Endothelial cell of umbilical vein (primary cell): ENCODE data around the gene SH3PXD2A. TPM values are rescaled to one million over a fixed set of nuclear protein-coding genes. Genes with fewer than 3 reads are reported as not detected.

Source experiments
- BruUV-seq: library from RNA; stranded (reverse); fragments of 400-500 nt; replicated peaks from 2 replicates; lab custom pipeline; 2021; lab: Mats Ljungman, UMichigan
- CTCF ChIA-PET: fragments of 300-600, 350-600 bp; sonication (Branson Sonifier 250); formaldehyde crosslinking; loops from one replicate; lab custom pipeline; 2021; ENCODE audit warnings: antibody characterized with exemption, inconsistent platforms; lab: Charles Lee
- POLR2A ChIA-PET: fragments of 300-600, 350-600 bp; sonication (Branson Sonifier 250); formaldehyde crosslinking; loops from one replicate; lab custom pipeline; 2021; ENCODE audit warnings: antibody characterized with exemption, inconsistent platforms; lab: Charles Lee
- DNase-seq: peaks from one replicate; pipeline ENCODE4 v3.0.0-alpha.2; 2011; ENCODE audit warnings: low read depth, low spot score
- FAIRE-seq: peaks from 2 replicates; lab custom pipeline; 2011; peaks lifted over from hg19 to GRCh38; lab: Jason Lieb, UNC
- H2AFZ ChIP-seq: 2 replicates; pipeline ENCODE4 v1.6.0; 2012; ENCODE audit warnings: low read depth, low read length, control low read depth, inconsistent platforms
- H3K27ac ChIP-seq: 2 replicates; pipeline ENCODE4 v1.5.1; 2011; ENCODE audit warnings: low read depth, mild to moderate bottlenecking, control low read depth, low read length, moderate library complexity; ENCODE audit not compliant: insufficient read depth
- H3K27me3 ChIP-seq, 2 experiments: 2 replicates each; pipeline versions ENCODE4 v1.6.0 to v1.6.1; 2011; ENCODE audit warnings: low read length in 2 of 2, mixed read lengths in 1 of 2; ENCODE audit not compliant: control insufficient read depth in 2 of 2, insufficient read depth in 2 of 2
- H3K36me3 ChIP-seq, 2 experiments: 2 replicates in 1 of 2; 3 replicates in 1 of 2; pipeline ENCODE4 v1.5.1; 2011; ENCODE audit warnings: low read length in 2 of 2, mild to moderate bottlenecking in 1 of 2, moderate library complexity in 1 of 2; ENCODE audit not compliant: control insufficient read depth in 2 of 2, insufficient read depth in 2 of 2; ENCODE audit errors: extremely low read depth in 1 of 2
- H3K4me1 ChIP-seq: 3 replicates; pipeline ENCODE4 v1.5.1; 2011; ENCODE audit warnings: mild to moderate bottlenecking, low read length; ENCODE audit not compliant: control insufficient read depth, insufficient read depth; ENCODE audit errors: extremely low read depth
- H3K4me2 ChIP-seq: 2 replicates; pipeline ENCODE4 v1.6.1; 2011; ENCODE audit warnings: low read length, control low read depth, mixed read lengths; ENCODE audit not compliant: insufficient read depth
- H3K4me3 ChIP-seq, 3 experiments: fragments of 200-600 bp in 1 of 3; sonication (generic), shearing (Covaris generic) in 1 of 3; replicated peaks in 1 of 3; 2 replicates each; pipeline ENCODE4 v1.5.1; 2011 to 2016; ENCODE audit warnings: control low read depth in 3 of 3, low read length in 3 of 3, mild to moderate bottlenecking in 2 of 3, inconsistent platforms in 1 of 3, low read depth in 1 of 3, moderate library complexity in 1 of 3; ENCODE audit not compliant: insufficient read depth in 1 of 3
- H3K79me2 ChIP-seq: 2 replicates; pipeline ENCODE4 v1.6.0; 2012; ENCODE audit warnings: low read length, inconsistent platforms; ENCODE audit not compliant: control insufficient read depth, insufficient read depth
- H3K9ac ChIP-seq: replicated peaks from 2 replicates; pipeline ENCODE3; 2011; ENCODE audit warnings: low read length, control low read depth; ENCODE audit not compliant: insufficient read depth; ENCODE audit errors: extremely low read depth
- H3K9me1 ChIP-seq: replicated peaks from 3 replicates; pipeline ENCODE4 v1.6.0; 2011; ENCODE audit warnings: mild to moderate bottlenecking, low read length; ENCODE audit not compliant: control insufficient read depth, insufficient read depth; ENCODE audit errors: extremely low read depth
- H3K9me3 ChIP-seq: replicated peaks from 2 replicates; pipeline ENCODE4 v1.5.1; 2012; ENCODE audit warnings: low read length, inconsistent platforms; ENCODE audit not compliant: control insufficient read depth, insufficient read depth
- H4K20me1 ChIP-seq: replicated peaks from 2 replicates; pipeline ENCODE3; 2011; ENCODE audit warnings: mild to moderate bottlenecking, low read length; ENCODE audit not compliant: control insufficient read depth, insufficient read depth; ENCODE audit errors: extremely low read depth
- EZH2 ChIP-seq: IDR thresholded peaks from 2 replicates; pipeline ENCODE4 v1.6.1; 2012; ENCODE audit warnings: borderline replicate concordance, low read depth, mild to moderate bottlenecking, moderate library complexity, low read length, inconsistent platforms; ENCODE audit not compliant: severe bottlenecking
- FOS ChIP-seq: IDR thresholded peaks from 2 replicates; pipeline ENCODE4 v1.6.1; 2011; ENCODE audit warnings: mild to moderate bottlenecking, low read length, moderate library complexity, borderline replicate concordance; ENCODE audit not compliant: insufficient read depth
- GATA2 ChIP-seq: IDR thresholded peaks from 2 replicates; pipeline ENCODE4 v1.7.0; 2011; ENCODE audit warnings: low read depth, mild to moderate bottlenecking, moderate library complexity, mixed read lengths, low read length; ENCODE audit not compliant: insufficient read length, insufficient read depth
- JUN ChIP-seq: IDR thresholded peaks from 2 replicates; pipeline ENCODE4 v1.6.1; 2011; ENCODE audit warnings: borderline replicate concordance, low read depth; ENCODE audit not compliant: insufficient read length, insufficient read depth
- MYC ChIP-seq: IDR thresholded peaks from one replicate; pipeline ENCODE4 v1.6.1; 2011; ENCODE audit warnings: mild to moderate bottlenecking, low read depth, low read length
- POLR2A ChIP-seq: IDR thresholded peaks from 2 replicates; pipeline ENCODE4 v1.6.1; 2012; ENCODE audit warnings: low read depth, mild to moderate bottlenecking, control low read depth, low read length
- POLR2AphosphoS5 ChIP-seq: IDR thresholded peaks from 2 replicates; pipeline ENCODE4 v1.6.1; 2012; ENCODE audit warnings: low read depth, mild to moderate bottlenecking, control low read depth, low read length, moderate library complexity; ENCODE audit not compliant: insufficient read depth
- dilution Hi-C: fragments of 300-500 bp; cut with MboI; formaldehyde crosslinking; loops from one replicate; pipeline ENCODE4 v1.15.0; 2019; ENCODE audit warnings: low sequenced_read_pairs; ENCODE audit not compliant: extremely low pct_ligation_motif_present
- intact Hi-C: fragments of 100-400 bp; cut with micrococcal nuclease; formaldehyde crosslinking; loops from one replicate; pipeline ENCODE4 v1.10.0; 2022
- polyA plus RNA-seq, 4 experiments: library from polyadenylated mRNA; depleted of rRNA in 3 of 4; stranded (reverse) in 3 of 4; unstranded in 1 of 4; fragments of >200 nt; gene quantifications; 2 replicates each; pipeline versions ENCODE4 v1.2.1 to v1.2.3, GENCODE V29; 2011 to 2012; ENCODE audit warnings: missing spikeins in 1 of 4
- total RNA-seq: library from RNA; stranded (reverse); gene quantifications from 2 replicates; pipeline ENCODE4 v1.2.3, GENCODE V29; 2021
- TF ChIP-seq, protein P1 (sequence below), 2 donors: IDR thresholded peaks; 1 replicate in 1 of 2; 2 replicates in 1 of 2; pipeline ENCODE4 v1.5.1; 2011; ENCODE audit warnings: low read length in 2 of 2, mild to moderate bottlenecking in 2 of 2, moderate library complexity in 2 of 2, control low read depth in 1 of 2, inconsistent platforms in 1 of 2, low read depth in 1 of 2; ENCODE audit not compliant: insufficient read depth in 1 of 2; ENCODE audit errors: extremely low read depth in 1 of 2
- TF ChIP-seq, protein P2 (sequence below): IDR thresholded peaks from 2 replicates; pipeline ENCODE4 v1.6.1; 2011; ENCODE audit not compliant: insufficient read depth, insufficient read length

SH3PXD2A gene
- total and polyA plus RNA-seq, 2 donors (not counting 3 experiments of a cell fraction or from before 2014, with no cell fraction given): 1.4 to 5.1 TPM

DNA sequence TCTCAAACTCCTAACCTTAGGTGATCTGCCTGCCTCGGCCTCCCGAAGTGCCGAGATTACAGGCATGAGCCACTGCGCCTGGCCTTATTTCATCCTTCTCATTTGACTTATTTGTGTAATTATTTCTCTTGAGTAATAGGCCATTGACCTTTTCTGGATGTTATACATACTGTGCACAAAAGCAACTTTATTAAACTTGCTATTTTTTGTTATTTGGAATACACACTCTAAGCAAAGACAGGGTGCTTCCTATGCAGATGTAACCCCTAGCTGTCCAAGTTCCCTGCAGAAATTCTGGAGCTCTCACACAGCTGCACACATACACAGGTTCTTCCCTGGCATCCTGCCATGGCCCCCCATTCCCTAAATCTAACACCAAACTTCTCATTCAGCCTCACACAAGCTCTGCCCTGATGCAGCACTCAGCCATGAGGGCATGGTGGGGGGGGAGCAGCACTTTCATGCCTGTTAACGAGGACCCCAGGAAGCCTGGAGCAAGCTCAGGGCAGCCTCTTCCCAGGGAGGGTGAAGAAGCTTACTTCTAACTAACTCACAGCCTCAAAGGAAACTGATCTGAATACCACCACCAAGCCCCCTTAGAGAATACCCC lies 33.2 kb downstream of the SH3PXD2A start:
- ChIA-PET CTCF (interaction anchor here (1.2 to 1.8 kb wide), 6 partner anchors 8 to 65 kb away, joined by 3 to 5 read pairs (median 4); no protein-coding TSS in a partner anchor), POLR2A (no interaction called here)
- no peak overlapping the region for H3K27ac ChIP-seq
- peaks cover 6% of the 10 kb centered on the region for H3K4me1 ChIP-seq
- no TSS peak for BruUV-seq
- intact Hi-C loops (no loop called here), dilution Hi-C loops (no loop called here)
- TF ChIP-seq JUN: no peak
- TF ChIP-seq POLR2AphosphoS5: no peak
- TF ChIP-seq, protein P1, sequence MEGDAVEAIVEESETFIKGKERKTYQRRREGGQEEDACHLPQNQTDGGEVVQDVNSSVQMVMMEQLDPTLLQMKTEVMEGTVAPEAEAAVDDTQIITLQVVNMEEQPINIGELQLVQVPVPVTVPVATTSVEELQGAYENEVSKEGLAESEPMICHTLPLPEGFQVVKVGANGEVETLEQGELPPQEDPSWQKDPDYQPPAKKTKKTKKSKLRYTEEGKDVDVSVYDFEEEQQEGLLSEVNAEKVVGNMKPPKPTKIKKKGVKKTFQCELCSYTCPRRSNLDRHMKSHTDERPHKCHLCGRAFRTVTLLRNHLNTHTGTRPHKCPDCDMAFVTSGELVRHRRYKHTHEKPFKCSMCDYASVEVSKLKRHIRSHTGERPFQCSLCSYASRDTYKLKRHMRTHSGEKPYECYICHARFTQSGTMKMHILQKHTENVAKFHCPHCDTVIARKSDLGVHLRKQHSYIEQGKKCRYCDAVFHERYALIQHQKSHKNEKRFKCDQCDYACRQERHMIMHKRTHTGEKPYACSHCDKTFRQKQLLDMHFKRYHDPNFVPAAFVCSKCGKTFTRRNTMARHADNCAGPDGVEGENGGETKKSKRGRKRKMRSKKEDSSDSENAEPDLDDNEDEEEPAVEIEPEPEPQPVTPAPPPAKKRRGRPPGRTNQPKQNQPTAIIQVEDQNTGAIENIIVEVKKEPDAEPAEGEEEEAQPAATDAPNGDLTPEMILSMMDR (IDR thresholded peaks at IDR 0.05; ENCODE audit: extremely low read depth in 1 of 2, insufficient read depth in 1 of 2, low read depth in 1 of 2, low read length in 2 of 2): no peak
- no peak for TF ChIP-seq POLR2A
- no peak for TF ChIP-seq GATA2
- no peak for TF ChIP-seq FOS
- TF ChIP-seq EZH2: no peak
- no peak for TF ChIP-seq MYC
- TF ChIP-seq, protein P2, sequence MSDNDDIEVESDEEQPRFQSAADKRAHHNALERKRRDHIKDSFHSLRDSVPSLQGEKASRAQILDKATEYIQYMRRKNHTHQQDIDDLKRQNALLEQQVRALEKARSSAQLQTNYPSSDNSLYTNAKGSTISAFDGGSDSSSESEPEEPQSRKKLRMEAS: no peak
- DNase-seq (no peak), FAIRE-seq (no peak)
- no peak overlapping the region for H3K4me2 ChIP-seq
- H3K27me3 ChIP-seq: peaks cover 0 to 2% of the 10 kb centered on the region in 2 experiments
- no peaks in the 10 kb centered on the region for H3K9me1 ChIP-seq
- H3K9me3 ChIP-seq: no peaks in the 10 kb centered on the region
- H2AFZ ChIP-seq: no peak overlapping the region
- H3K9ac ChIP-seq: no peak overlapping the region
- no peaks in the 10 kb centered on the region for H3K36me3 ChIP-seq
- no peak overlapping the region for H3K4me3 ChIP-seq
- no peaks in the 10 kb centered on the region for H3K79me2 ChIP-seq
- no peaks in the 10 kb centered on the region for H4K20me1 ChIP-seq
